Liver (tissue), 3 donors: ENCODE results near the gene FLOT1.
A peak's percentile ranks its signal among the peaks of the same experiment; 100 is the strongest.

Experiments
- JUND ChIP-seq, 2 donors: IDR thresholded peaks; 2 replicates each; pipeline ENCODE4 v1.6.1; 2016; ENCODE audit warnings: antibody characterized with exemption in 2 of 2
- RXRA ChIP-seq, 2 donors: IDR thresholded peaks; 2 replicates each; pipeline ENCODE4 v1.6.1; 2017 to 2018; ENCODE audit warnings: antibody characterized with exemption in 2 of 2, mild to moderate bottlenecking in 1 of 2
- SP1 ChIP-seq: IDR thresholded peaks from 2 replicates; pipeline ENCODE4 v1.6.1; 2018; ENCODE audit warnings: antibody characterized with exemption, mild to moderate bottlenecking
- TAF1 ChIP-seq: conservative IDR thresholded peaks from 2 replicates; pipeline ENCODE4 v1.6.1; 2016; ENCODE audit warnings: antibody characterized with exemption, mild to moderate bottlenecking
- YY1 ChIP-seq: IDR thresholded peaks from 2 replicates; pipeline ENCODE4 v1.6.1; 2016; ENCODE audit warnings: antibody characterized with exemption, mild to moderate bottlenecking
- TF ChIP-seq, protein P1 (sequence below): fragments of 150-350 bp; IDR thresholded peaks from 2 replicates; pipeline ENCODE4 v1.5.1; 2017; ENCODE audit warnings: improper control_type of control experiment, low read depth, low read length; ENCODE audit not compliant: missing input control
- TF ChIP-seq, protein P2 (sequence below): IDR thresholded peaks from 2 replicates; pipeline ENCODE4 v1.6.1; 2016; ENCODE audit warnings: antibody characterized with exemption
- TF ChIP-seq, protein P3 (sequence below): IDR thresholded peaks from 2 replicates; pipeline ENCODE4 v1.6.1; 2016; ENCODE audit warnings: antibody characterized with exemption
- TF ChIP-seq, protein P4 (sequence below): IDR thresholded peaks from 2 replicates; pipeline ENCODE4 v1.6.1; 2016; ENCODE audit warnings: antibody characterized with exemption
- TF ChIP-seq, protein P5 (sequence below): IDR thresholded peaks from 2 replicates; pipeline ENCODE4 v1.6.1; 2016; ENCODE audit warnings: antibody characterized with exemption, mild to moderate bottlenecking
- donor health status: healthy.
- donor health status: healthy.

DNA sequence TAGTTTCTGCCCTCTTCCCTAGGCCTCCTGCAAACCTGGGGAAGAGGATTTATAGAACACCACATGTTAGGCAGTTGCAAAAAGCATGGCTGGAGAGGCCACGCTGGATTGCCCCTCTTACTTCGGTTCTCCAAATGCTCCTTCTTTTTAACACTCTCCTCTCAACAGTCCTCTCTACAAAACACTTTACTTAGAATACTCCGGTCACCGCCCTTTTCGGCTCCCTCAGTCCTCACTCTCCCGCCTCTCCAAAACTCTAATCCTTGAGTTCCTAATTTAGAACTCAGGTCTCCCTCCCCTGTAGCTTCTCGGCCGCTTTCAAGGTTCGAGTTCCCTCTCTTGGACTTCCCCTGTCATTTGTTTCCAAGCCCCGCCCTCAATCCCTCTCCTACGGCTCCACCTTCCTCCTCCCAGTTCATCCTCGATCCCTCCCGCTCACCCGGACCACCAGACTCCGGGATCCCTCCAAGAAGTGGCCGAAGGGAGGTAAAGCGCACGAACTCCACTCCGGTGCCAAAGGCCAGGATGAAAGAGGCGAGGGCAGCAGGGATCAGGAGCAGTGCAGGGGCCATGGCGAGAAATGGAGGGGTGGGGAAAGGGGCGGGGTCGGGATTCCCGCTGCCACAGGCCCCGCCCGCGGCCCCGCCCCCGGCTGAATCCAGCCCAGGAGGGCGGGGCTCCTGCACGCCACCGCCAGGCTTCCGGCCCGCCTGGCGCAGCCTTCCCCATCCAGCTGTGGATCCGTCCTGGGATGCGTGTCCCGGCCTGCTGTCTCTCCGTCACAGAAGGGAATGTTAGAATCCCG, 51.9 kb downstream of the FLOT1 start, which contains the start of gene NRM:
- no peak for TF ChIP-seq JUND (IDR thresholded peaks at IDR 0.05)
- TF ChIP-seq, protein P1, sequence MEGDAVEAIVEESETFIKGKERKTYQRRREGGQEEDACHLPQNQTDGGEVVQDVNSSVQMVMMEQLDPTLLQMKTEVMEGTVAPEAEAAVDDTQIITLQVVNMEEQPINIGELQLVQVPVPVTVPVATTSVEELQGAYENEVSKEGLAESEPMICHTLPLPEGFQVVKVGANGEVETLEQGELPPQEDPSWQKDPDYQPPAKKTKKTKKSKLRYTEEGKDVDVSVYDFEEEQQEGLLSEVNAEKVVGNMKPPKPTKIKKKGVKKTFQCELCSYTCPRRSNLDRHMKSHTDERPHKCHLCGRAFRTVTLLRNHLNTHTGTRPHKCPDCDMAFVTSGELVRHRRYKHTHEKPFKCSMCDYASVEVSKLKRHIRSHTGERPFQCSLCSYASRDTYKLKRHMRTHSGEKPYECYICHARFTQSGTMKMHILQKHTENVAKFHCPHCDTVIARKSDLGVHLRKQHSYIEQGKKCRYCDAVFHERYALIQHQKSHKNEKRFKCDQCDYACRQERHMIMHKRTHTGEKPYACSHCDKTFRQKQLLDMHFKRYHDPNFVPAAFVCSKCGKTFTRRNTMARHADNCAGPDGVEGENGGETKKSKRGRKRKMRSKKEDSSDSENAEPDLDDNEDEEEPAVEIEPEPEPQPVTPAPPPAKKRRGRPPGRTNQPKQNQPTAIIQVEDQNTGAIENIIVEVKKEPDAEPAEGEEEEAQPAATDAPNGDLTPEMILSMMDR = no peak
- TF ChIP-seq, protein P2, sequence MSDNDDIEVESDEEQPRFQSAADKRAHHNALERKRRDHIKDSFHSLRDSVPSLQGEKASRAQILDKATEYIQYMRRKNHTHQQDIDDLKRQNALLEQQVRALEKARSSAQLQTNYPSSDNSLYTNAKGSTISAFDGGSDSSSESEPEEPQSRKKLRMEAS = no peak
- TF ChIP-seq, protein P3, sequence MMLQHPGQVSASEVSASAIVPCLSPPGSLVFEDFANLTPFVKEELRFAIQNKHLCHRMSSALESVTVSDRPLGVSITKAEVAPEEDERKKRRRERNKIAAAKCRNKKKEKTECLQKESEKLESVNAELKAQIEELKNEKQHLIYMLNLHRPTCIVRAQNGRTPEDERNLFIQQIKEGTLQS = no peak
- TF ChIP-seq, protein P4, sequence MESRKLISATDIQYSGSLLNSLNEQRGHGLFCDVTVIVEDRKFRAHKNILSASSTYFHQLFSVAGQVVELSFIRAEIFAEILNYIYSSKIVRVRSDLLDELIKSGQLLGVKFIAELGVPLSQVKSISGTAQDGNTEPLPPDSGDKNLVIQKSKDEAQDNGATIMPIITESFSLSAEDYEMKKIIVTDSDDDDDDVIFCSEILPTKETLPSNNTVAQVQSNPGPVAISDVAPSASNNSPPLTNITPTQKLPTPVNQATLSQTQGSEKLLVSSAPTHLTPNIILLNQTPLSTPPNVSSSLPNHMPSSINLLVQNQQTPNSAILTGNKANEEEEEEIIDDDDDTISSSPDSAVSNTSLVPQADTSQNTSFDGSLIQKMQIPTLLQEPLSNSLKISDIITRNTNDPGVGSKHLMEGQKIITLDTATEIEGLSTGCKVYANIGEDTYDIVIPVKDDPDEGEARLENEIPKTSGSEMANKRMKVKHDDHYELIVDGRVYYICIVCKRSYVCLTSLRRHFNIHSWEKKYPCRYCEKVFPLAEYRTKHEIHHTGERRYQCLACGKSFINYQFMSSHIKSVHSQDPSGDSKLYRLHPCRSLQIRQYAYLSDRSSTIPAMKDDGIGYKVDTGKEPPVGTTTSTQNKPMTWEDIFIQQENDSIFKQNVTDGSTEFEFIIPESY = no peak
- no peak for TF ChIP-seq YY1
- TF ChIP-seq, protein P5, sequence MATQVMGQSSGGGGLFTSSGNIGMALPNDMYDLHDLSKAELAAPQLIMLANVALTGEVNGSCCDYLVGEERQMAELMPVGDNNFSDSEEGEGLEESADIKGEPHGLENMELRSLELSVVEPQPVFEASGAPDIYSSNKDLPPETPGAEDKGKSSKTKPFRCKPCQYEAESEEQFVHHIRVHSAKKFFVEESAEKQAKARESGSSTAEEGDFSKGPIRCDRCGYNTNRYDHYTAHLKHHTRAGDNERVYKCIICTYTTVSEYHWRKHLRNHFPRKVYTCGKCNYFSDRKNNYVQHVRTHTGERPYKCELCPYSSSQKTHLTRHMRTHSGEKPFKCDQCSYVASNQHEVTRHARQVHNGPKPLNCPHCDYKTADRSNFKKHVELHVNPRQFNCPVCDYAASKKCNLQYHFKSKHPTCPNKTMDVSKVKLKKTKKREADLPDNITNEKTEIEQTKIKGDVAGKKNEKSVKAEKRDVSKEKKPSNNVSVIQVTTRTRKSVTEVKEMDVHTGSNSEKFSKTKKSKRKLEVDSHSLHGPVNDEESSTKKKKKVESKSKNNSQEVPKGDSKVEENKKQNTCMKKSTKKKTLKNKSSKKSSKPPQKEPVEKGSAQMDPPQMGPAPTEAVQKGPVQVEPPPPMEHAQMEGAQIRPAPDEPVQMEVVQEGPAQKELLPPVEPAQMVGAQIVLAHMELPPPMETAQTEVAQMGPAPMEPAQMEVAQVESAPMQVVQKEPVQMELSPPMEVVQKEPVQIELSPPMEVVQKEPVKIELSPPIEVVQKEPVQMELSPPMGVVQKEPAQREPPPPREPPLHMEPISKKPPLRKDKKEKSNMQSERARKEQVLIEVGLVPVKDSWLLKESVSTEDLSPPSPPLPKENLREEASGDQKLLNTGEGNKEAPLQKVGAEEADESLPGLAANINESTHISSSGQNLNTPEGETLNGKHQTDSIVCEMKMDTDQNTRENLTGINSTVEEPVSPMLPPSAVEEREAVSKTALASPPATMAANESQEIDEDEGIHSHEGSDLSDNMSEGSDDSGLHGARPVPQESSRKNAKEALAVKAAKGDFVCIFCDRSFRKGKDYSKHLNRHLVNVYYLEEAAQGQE = no peak
- TF ChIP-seq TAF1 = no peak
- TF ChIP-seq SP1 = peak; percentile 63
- TF ChIP-seq RXRA (IDR thresholded peaks at IDR 0.05) = no peak
